HUES64 (cell line): ENCODE measurements around the gene BFSP2.

Source experiments
- H3K27ac ChIP-seq: 2 replicates; pipeline ENCODE4 v1.7.0; 2013; ENCODE audit warnings: low read depth, low read length, inconsistent platforms
- H3K27me3 ChIP-seq: 2 replicates; pipeline ENCODE4 v1.6.1; 2013; ENCODE audit warnings: mild to moderate bottlenecking, low read length; ENCODE audit not compliant: insufficient read depth
- H3K36me3 ChIP-seq: 2 replicates; pipeline ENCODE4 v1.6.1; 2013; ENCODE audit warnings: mild to moderate bottlenecking, low read length; ENCODE audit not compliant: insufficient read depth
- H3K4me1 ChIP-seq: 2 replicates; pipeline ENCODE4 v1.6.1; 2013; ENCODE audit warnings: mild to moderate bottlenecking, low read length, moderate library complexity; ENCODE audit not compliant: insufficient read depth
- H3K4me3 ChIP-seq: 2 replicates; pipeline ENCODE4 v1.5.1; 2013; ENCODE audit warnings: mild to moderate bottlenecking, low read length, moderate library complexity
- H3K9ac ChIP-seq: 2 replicates; pipeline ENCODE4 v1.6.1; 2013; ENCODE audit warnings: mild to moderate bottlenecking, low read depth, low read length
- H3K9me3 ChIP-seq: 2 replicates; pipeline ENCODE4 v1.6.1; 2013; ENCODE audit warnings: low read depth, low read length; ENCODE audit not compliant: insufficient read depth
- WGBS: fragments of 150-250, 120-280 bp; methylation state at CpG from one replicate; pipeline ENCODE4 v1.1.7; 2013; ENCODE audit warnings: missing lambda C conversion rate; 5-methylcytosine and 5-hydroxymethylcytosine counted together

Gene BFSP2

GRCh38 chr3:133401374-133402135 lies 1.7 kb downstream of the BFSP2 start:
- 87% methylated on average over 2 of the region's 2 CpGs for WGBS
- Histone ChIP-seq H3K9ac (no peak overlapping the region), H3K36me3 (no peaks in the 10 kb centered on the region), H3K9me3 (no peaks in the 10 kb centered on the region), H3K4me3 (no peak overlapping the region), H3K4me1 (peaks cover 11% of the 10 kb centered on the region), H3K27ac (no peak overlapping the region), H3K27me3 (no peaks in the 10 kb centered on the region)

DNA sequence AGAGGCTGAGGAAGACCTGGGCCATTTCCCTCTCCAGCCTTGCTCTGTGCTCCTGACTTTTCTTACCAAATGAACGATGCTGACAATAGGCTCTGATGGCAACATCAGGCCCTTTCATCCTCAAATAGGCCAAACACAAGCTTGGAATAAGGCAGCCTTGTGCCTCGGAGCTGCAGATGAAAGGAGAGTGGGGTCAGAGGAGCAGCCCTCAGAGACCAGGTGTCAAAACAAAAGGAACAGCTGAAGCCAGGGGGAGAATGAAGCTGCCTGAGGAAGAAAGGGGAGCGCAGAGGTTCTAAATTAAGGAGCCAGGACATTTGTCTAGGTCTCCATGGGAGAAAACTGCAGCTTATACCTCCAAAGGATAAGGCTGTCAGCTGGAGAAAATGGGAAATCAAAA lies 5.1 kb downstream of the BFSP2 start:
- no peaks in the 10 kb centered on the region for H3K9me3 ChIP-seq
- peaks cover 11% of the 10 kb centered on the region for H3K4me1 ChIP-seq
- 65% methylated on average over 3 of the region's 3 CpGs for WGBS
- H3K36me3 ChIP-seq = no peaks in the 10 kb centered on the region
- H3K9ac ChIP-seq = no peak overlapping the region
- no peak overlapping the region for H3K4me3 ChIP-seq
- H3K27ac ChIP-seq = no peak overlapping the region
- H3K27me3 ChIP-seq = no peaks in the 10 kb centered on the region

- peaks cover 11% of the 10 kb centered on the region for H3K4me1 ChIP-seq
- H3K27me3 ChIP-seq = no peaks in the 10 kb centered on the region
- no peaks in the 10 kb centered on the region for H3K36me3 ChIP-seq
- no peaks in the 10 kb centered on the region for H3K9me3 ChIP-seq
- H3K9ac ChIP-seq = no peak overlapping the region
- WGBS = 100% methylated on average over 2 of the region's 2 CpGs
- H3K4me3 ChIP-seq = no peak overlapping the region
- H3K27ac ChIP-seq = no peak overlapping the region
These were observed 8.5 kb downstream of the BFSP2 start for GRCh38 chr3:133408366-133408765.

- Histone ChIP-seq H3K4me1 (peaks cover 11% of the 10 kb centered on the region), H3K36me3 (no peaks in the 10 kb centered on the region), H3K9ac (no peak overlapping the region), H3K9me3 (no peaks in the 10 kb centered on the region), H3K4me3 (no peak overlapping the region), H3K27ac (no peak overlapping the region), H3K27me3 (no peaks in the 10 kb centered on the region)
- 72% methylated on average over 1 of the region's 2 CpGs for WGBS
These were observed 9.1 kb downstream of the BFSP2 start for GRCh38 chr3:133408961-133409360.

- Histone ChIP-seq H3K27ac (no peak overlapping the region), H3K9me3 (no peaks in the 10 kb centered on the region), H3K9ac (no peak overlapping the region), H3K36me3 (no peaks in the 10 kb centered on the region), H3K27me3 (no peaks in the 10 kb centered on the region), H3K4me1 (peaks cover 2% of the 10 kb centered on the region; the same call in 1 of the 2 replicates), H3K4me3 (no peak overlapping the region)
- WGBS = 87% methylated on average over 17 of the region's 17 CpGs
These were observed 10.5 kb downstream of the BFSP2 start for GRCh38 chr3:133410191-133410892.

- H3K36me3 ChIP-seq = no peaks in the 10 kb centered on the region
- H3K4me1 ChIP-seq = no peaks in the 10 kb centered on the region
- H3K4me3 ChIP-seq = no peak overlapping the region
- H3K27ac ChIP-seq = no peak overlapping the region
- H3K9me3 ChIP-seq = no peaks in the 10 kb centered on the region
- 87% methylated on average over 26 of the region's 26 CpGs for WGBS
- H3K27me3 ChIP-seq = no peaks in the 10 kb centered on the region
- no peak overlapping the region for H3K9ac ChIP-seq
These were observed 12.6 kb downstream of the BFSP2 start for GRCh38 chr3:133412183-133413132.

DNA sequence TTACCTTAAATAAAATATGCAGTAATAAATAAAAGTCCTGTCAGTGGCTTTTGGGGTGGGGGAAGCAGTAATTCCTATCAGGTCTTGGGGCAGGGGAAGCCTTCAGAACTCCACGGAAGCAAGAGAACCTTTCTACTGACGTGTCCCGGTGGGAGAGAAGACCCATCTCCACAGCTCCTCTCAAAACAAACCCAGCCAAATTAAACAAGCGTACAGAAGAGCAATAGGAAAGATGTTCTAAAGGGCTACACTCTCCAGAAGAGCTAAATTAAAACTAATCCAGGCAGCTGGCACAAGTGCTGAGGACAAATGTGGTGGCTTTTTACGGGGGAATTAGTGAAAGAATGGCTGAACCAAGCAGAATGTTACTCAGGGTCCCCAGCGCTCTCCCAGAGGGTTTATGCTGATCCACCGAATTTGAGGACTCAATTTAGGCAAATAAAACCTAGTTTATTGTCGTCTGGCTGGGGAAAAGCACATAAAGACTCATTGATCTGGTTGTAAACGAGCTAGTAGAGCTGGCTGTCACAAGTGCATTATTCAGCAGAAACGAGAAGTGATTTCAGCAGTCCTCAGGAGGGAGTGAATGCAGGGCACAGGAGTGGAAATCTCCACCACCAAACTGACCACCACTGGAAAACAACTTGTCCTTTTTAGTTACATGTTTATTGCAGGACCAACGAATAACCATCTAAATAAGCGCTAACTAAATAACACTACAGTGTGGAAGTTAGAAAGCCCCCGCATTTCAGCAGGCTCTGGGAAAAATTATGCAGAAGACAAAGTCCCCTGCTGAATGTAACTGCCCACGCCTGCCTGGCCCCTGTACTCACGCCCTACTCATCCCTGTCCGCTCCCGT lies 13.5 kb downstream of the BFSP2 start:
- Histone ChIP-seq H3K4me3 (no peak overlapping the region), H3K36me3 (no peaks in the 10 kb centered on the region), H3K4me1 (no peaks in the 10 kb centered on the region), H3K9ac (no peak overlapping the region), H3K9me3 (no peaks in the 10 kb centered on the region), H3K27ac (no peak overlapping the region; the same call in 1 of the 2 replicates), H3K27me3 (no peaks in the 10 kb centered on the region)
- 77% methylated on average over 17 of the region's 17 CpGs for WGBS

GRCh38 chr3:133414021-133414392 lies 14.2 kb downstream of the BFSP2 start:
- H3K9me3 ChIP-seq = no peaks in the 10 kb centered on the region
- H3K4me1 ChIP-seq = no peaks in the 10 kb centered on the region
- no peak overlapping the region for H3K9ac ChIP-seq
- no peak overlapping the region for H3K27ac ChIP-seq
- no peak overlapping the region for H3K4me3 ChIP-seq
- 86% methylated on average over 4 of the region's 4 CpGs for WGBS
- no peaks in the 10 kb centered on the region for H3K27me3 ChIP-seq
- H3K36me3 ChIP-seq = no peaks in the 10 kb centered on the region

DNA sequence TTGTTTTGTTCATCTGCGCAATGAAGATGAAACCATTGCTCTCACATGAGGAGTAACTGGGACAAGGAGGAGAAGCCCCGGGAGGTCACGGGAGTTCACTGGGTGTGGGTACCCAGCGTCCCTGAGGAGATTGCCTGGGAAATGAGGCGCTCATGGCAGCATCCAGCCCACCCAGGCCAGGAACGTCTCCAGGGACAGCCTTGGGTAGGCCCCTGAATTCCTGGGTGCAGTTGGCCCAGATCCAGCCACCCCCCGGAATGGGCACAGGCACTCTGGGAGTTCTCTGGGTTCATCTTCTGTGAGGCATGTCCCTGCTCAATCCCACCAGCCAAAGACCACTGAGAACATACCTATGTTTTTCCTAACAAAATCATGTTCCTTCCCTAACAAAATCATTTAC lies 18.5 kb downstream of the BFSP2 start:
- 79% methylated on average over 7 of the region's 7 CpGs for WGBS
- H3K4me1 ChIP-seq = no peaks in the 10 kb centered on the region
- no peak overlapping the region for H3K9ac ChIP-seq

DNA sequence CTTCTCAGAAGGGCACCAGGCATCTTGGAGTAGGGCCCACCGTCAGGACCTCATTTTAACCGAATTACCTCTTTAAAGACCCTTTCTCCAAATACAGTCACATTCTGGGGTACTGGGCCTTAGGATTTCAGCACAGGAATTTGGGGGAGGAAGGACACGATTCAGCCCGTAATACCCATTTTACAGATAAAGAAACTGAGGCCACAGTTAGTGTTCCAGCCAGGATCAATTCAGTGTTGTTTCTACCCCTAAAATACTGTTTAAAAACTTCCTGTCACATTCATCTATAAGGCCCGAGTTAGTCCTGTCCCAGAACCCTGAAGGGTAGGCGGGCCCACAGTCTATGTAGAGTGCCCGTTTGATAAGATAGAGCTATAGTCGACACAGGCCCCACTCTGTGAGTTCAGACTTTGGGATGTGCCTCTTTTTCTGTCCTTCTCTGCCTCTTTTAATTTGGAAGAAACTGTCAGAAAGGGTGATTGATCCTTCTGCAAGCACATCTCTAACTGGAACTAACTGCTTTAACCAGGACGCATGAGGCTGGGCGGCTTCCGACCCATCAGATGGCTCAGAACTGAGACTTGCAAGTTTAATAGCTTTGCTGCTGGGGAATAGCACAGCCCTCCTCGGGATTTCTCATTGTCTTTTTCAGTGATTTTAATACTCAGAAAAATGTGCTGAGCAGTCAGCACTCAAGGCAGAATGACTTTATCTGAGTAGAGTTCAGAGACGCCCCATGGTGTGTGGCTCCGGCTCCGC lies 19.5 kb downstream of the BFSP2 start:
- H3K27me3 ChIP-seq = no peaks in the 10 kb centered on the region
- H3K4me1 ChIP-seq = no peaks in the 10 kb centered on the region
- 88% methylated on average over 15 of the region's 15 CpGs for WGBS
- H3K36me3 ChIP-seq = no peaks in the 10 kb centered on the region
- no peaks in the 10 kb centered on the region for H3K9me3 ChIP-seq
- H3K27ac ChIP-seq = no peak overlapping the region
- no peak overlapping the region for H3K9ac ChIP-seq
- H3K4me3 ChIP-seq = no peak overlapping the region

More for the DNA sequence above, 18.5 kb downstream of the BFSP2 start:
- Histone ChIP-seq H3K36me3 (no peaks in the 10 kb centered on the region), H3K9me3 (no peaks in the 10 kb centered on the region), H3K4me3 (no peak overlapping the region), H3K27ac (no peak overlapping the region), H3K27me3 (no peaks in the 10 kb centered on the region)
